HL-60 (cell line): ENCODE measurements around the gene TIMP2.

Experiments
- DNase-seq, 2 experiments: peaks; one replicate each; pipeline ENCODE4 v3.0.0-alpha.2; 2010 to 2020; ENCODE audit warnings: low read depth in 1 of 2, low spot score in 1 of 2
- H3K27ac ChIP-seq: fragments of 250-450 bp; sonication (Bioruptor Pico); replicated peaks from 2 replicates; pipeline ENCODE4 v1.5.1; 2020; ENCODE audit warnings: mild to moderate bottlenecking, moderate library complexity
- H3K27me3 ChIP-seq: fragments of 250-450 bp; sonication (Bioruptor Pico); 2 replicates; pipeline ENCODE4 v1.5.1; 2021; ENCODE audit warnings: mild to moderate bottlenecking, moderate library complexity; ENCODE audit not compliant: insufficient read depth, poor library complexity, severe bottlenecking
- H3K4me3 ChIP-seq: replicated peaks from 2 replicates; pipeline ENCODE4 v1.5.1; 2011; ENCODE audit warnings: mild to moderate bottlenecking, control low read depth, low read length; ENCODE audit not compliant: insufficient read depth
- CTCF ChIP-seq: IDR thresholded peaks from one replicate; pipeline ENCODE4 v1.5.1; 2011; ENCODE audit warnings: low read length, control low read depth, inconsistent platforms; ENCODE audit not compliant: insufficient read depth
- GABPA ChIP-seq: IDR thresholded peaks from 2 replicates; pipeline ENCODE4 v1.6.1; 2012; ENCODE audit warnings: low read depth
- POLR2AphosphoS5 ChIP-seq: IDR thresholded peaks from 2 replicates; pipeline ENCODE4 v1.6.1; 2012; ENCODE audit warnings: low read depth
- REST ChIP-seq: IDR thresholded peaks from 2 replicates; pipeline ENCODE4 v1.6.1; 2012; ENCODE audit warnings: low read depth; ENCODE audit not compliant: insufficient replicate concordance
- SPI1 ChIP-seq: IDR thresholded peaks from 2 replicates; pipeline ENCODE4 v1.6.1; 2012; ENCODE audit warnings: low read depth, mild to moderate bottlenecking, borderline replicate concordance

Gene TIMP2

GRCh38 chr17:78842881-78843565 lies 82.2 kb downstream of the TIMP2 start:
- no peaks in the 10 kb centered on the region for H3K27me3 ChIP-seq
- H3K27ac ChIP-seq: no peak overlapping the region
- no peak overlapping the region for H3K4me3 ChIP-seq
- peak in 1 of 2 experiments; percentile 70 for DNase-seq
- peak; percentile 98 for TF ChIP-seq CTCF
- no peak for TF ChIP-seq REST
- no peak; the same call in 1 of the 2 replicates for TF ChIP-seq SPI1

DNA sequence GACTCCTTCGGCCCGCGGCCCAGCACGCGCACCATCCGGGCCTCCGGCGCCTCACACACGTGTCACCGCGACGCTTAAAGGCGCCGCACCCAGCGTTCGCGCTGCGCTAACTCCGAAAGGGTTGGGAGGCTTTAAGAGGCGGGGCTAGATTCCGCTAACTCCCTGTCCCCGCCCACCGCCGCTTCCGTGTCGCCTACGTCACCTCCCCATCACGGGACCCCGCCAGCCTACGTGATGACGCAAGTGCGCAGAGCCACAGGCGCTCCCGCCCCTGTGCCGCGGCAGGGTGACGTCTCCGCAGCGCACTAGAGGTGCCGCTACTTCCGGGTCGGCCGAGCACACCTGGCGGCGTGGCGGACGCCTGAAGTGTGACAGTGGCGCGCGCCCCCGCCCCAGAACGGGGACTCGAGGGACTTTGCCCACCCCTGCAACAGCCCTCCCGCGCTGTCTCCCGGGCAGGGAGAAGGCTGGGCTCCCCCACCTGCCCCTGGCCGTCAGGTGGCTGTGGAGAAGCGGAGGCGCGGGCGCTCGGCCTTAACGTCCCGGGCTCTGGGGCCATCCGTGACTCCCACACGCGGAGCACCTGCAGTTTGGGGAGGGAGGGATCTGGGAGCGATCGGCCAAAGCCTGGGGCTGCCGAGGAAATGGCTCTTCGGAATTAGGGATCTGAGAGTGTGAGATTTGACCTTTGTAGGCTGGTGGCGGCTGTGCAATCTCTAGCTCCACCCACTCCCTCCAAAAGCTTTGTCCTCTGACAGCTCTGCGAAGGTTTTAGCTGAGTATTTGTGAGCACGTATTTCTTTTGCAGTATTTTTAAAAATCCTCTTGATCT lies 84.2 kb downstream of the TIMP2 start, which contains the start of gene USP36:
USP36 (minus strand) TSS at position 35 of the 832 bp plus-strand sequence. CDS start 4,451 bp downstream, outside the sequence.
- Histone ChIP-seq H3K4me3 (peak within 1 kb of the TSS; percentile 93), H3K27me3 (no peaks in the 10 kb centered on the region), H3K27ac (peak within 1 kb of the TSS; percentile 93)
- TF ChIP-seq REST: peak; percentile 73
- no peak for TF ChIP-seq SPI1
- TF ChIP-seq CTCF: no peak
- peak; percentile 42; the same call in 1 of the 2 replicates for TF ChIP-seq GABPA
- TF ChIP-seq POLR2AphosphoS5: peak; percentile 77
- peak; percentile 99 for DNase-seq

GRCh38 chr17:78840530-78840779 lies 84.7 kb downstream of the TIMP2 start:
- TF ChIP-seq REST (no peak), POLR2AphosphoS5 (no peak), GABPA (no peak), CTCF (no peak), SPI1 (no peak)
- Histone ChIP-seq H3K27ac (peak overlapping the region; percentile 93), H3K4me3 (peak overlapping the region; percentile 93), H3K27me3 (no peaks in the 10 kb centered on the region)
- DNase-seq: no peak
